Esophagus muscularis mucosa (tissue), 3 donors: ENCODE results near the gene SDC1.

Source experiments
- POLR2A ChIP-seq: fragments of 450-650 bp; IDR thresholded peaks from one replicate; pipeline ENCODE4 v1.6.1; 2017; ENCODE audit warnings: antibody characterized with exemption, moderate library complexity, mild to moderate bottlenecking, low read depth
- TF ChIP-seq, protein P1 (sequence below), 3 experiments: fragments of 200-600 bp in 2 of 3; fragments of 450-650 bp in 1 of 3; sonication (generic) in 2 of 3; IDR thresholded peaks; one replicate each; pipeline ENCODE4 v1.5.1; 2017 to 2019; ENCODE audit warnings: antibody characterized with exemption in 3 of 3, mild to moderate bottlenecking in 2 of 3, moderate library complexity in 1 of 3

DNA sequence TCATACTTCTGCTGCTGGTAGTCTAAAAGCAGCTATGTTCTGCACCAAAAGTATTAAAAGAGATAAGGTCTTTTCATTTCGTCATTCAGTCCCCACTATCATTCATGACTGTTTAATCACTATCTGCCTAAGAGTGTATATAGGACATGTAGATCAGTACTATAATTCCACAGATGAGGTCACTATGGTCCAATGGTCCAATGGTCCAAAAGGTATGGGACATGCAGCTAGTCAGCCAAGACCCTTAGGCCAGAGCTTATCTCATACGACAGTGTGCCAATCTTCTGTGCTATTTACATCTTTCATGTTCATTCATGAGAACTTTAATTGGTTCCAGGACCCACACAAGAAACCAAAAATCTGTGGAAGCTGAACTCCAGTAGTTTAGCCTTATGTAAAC lies 42.6 kb upstream of the SDC1 start:
- no peak for TF ChIP-seq POLR2A
- TF ChIP-seq, protein P1, sequence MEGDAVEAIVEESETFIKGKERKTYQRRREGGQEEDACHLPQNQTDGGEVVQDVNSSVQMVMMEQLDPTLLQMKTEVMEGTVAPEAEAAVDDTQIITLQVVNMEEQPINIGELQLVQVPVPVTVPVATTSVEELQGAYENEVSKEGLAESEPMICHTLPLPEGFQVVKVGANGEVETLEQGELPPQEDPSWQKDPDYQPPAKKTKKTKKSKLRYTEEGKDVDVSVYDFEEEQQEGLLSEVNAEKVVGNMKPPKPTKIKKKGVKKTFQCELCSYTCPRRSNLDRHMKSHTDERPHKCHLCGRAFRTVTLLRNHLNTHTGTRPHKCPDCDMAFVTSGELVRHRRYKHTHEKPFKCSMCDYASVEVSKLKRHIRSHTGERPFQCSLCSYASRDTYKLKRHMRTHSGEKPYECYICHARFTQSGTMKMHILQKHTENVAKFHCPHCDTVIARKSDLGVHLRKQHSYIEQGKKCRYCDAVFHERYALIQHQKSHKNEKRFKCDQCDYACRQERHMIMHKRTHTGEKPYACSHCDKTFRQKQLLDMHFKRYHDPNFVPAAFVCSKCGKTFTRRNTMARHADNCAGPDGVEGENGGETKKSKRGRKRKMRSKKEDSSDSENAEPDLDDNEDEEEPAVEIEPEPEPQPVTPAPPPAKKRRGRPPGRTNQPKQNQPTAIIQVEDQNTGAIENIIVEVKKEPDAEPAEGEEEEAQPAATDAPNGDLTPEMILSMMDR (IDR thresholded peaks at IDR 0.05): no peak
